K562 (cell line): Measurements from ENCODE around the gene LMOD1. TPM values are rescaled to one million over a fixed set of nuclear protein-coding genes. Genes with fewer than 3 reads are reported as not detected.
A peak's percentile ranks its signal among the peaks of the same experiment; 100 is the strongest.

Source experiments
- BCLAF1 ChIP-seq, 2 experiments: fragments of 450-650 bp in 1 of 2; IDR thresholded peaks; 2 replicates each; pipeline ENCODE4 v1.6.1; 2011 to 2017; ENCODE audit warnings: low read depth in 2 of 2, antibody characterized with exemption in 1 of 2, borderline replicate concordance in 1 of 2, low read length in 1 of 2, mild to moderate bottlenecking in 1 of 2, mixed read lengths in 1 of 2; ENCODE audit not compliant: control insufficient read depth in 1 of 2
- ETS2 ChIP-seq: IDR thresholded peaks from 2 replicates; pipeline ENCODE4 v1.6.1; 2016; ENCODE audit warnings: borderline replicate concordance, missing genetic modification characterization, mild to moderate bottlenecking, moderate library complexity, missing compliant biosample characterization; ENCODE audit not compliant: poor library complexity, severe bottlenecking
- FOXJ3 ChIP-seq: sonication (generic); formaldehyde crosslinking; IDR thresholded peaks from 2 replicates; pipeline ENCODE4 v1.4.0; 2020; ENCODE audit warnings: mild to moderate bottlenecking, missing genetic modification reagents
- HSF4 ChIP-seq: fragments of 250-450 bp; sonication (Bioruptor Pico); IDR thresholded peaks from 2 replicates; pipeline ENCODE4 v2.1.2; 2022; ENCODE audit warnings: mild to moderate bottlenecking, moderate library complexity, borderline replicate concordance
- IFI16 ChIP-seq: fragments of 250-450 bp; sonication (Bioruptor Pico); IDR thresholded peaks from 2 replicates; pipeline ENCODE4 v2.1.2; 2022; ENCODE audit warnings: mild to moderate bottlenecking, inconsistent platforms
- KAT2B ChIP-seq: IDR thresholded peaks from one replicate; pipeline ENCODE4 v1.6.1; 2012; ENCODE audit warnings: low read depth, mild to moderate bottlenecking, control low read depth, inconsistent platforms, low read length, moderate library complexity
- L3MBTL2 ChIP-seq: fragments of 450-650 bp; IDR thresholded peaks from 2 replicates; pipeline ENCODE4 v1.6.1; 2016; ENCODE audit warnings: mild to moderate bottlenecking, moderate library complexity
- MED1 ChIP-seq: sonication (generic); formaldehyde crosslinking; IDR thresholded peaks from 2 replicates; pipeline ENCODE4 v1.8.1; 2023; ENCODE audit warnings: missing genetic modification reagents, borderline replicate concordance
- NFIX ChIP-seq: fragments of 250-450 bp; sonication (Bioruptor Pico); IDR thresholded peaks from 2 replicates; pipeline ENCODE4 v1.4.0; 2020; ENCODE audit warnings: low read depth, mild to moderate bottlenecking, moderate library complexity
- PTBP1 ChIP-seq: fragments of 200-400 bp; formaldehyde crosslinking; IDR thresholded peaks from 2 replicates; pipeline ENCODE4 v1.6.1; 2017; ENCODE audit warnings: low read depth, low read length
- SMARCA5 ChIP-seq: fragments of 450-650 bp; IDR thresholded peaks from 2 replicates; pipeline ENCODE4 v1.6.1; 2016
- SRSF1 ChIP-seq: fragments of 200-400 bp; formaldehyde crosslinking; IDR thresholded peaks from 2 replicates; pipeline ENCODE4 v1.6.1; 2017; ENCODE audit warnings: mild to moderate bottlenecking, low read depth, low read length, moderate library complexity
- XRCC3 ChIP-seq: fragments of 450-650 bp; IDR thresholded peaks from 2 replicates; pipeline ENCODE4 v1.6.1; 2017; ENCODE audit warnings: mild to moderate bottlenecking, moderate library complexity
- ZFP1 ChIP-seq: fragments of 450-650 bp; formaldehyde crosslinking; IDR thresholded peaks from 2 replicates; pipeline ENCODE4 v1.4.0; 2020; ENCODE audit warnings: mild to moderate bottlenecking, mixed read lengths
- ZNF121 ChIP-seq: sonication (generic); formaldehyde crosslinking; conservative IDR thresholded peaks from 2 replicates; pipeline ENCODE4 v1.8.0; 2022; ENCODE audit warnings: missing genetic modification reagents
- ZNF395 ChIP-seq: fragments of 200-800 bp; sonication (Bioruptor generic); IDR thresholded peaks from 2 replicates; pipeline ENCODE4 v1.6.1; 2017; ENCODE audit warnings: missing genetic modification characterization, missing compliant biosample characterization
- ZNF764 ChIP-seq: fragments of 250-450 bp; sonication (Bioruptor Pico); IDR thresholded peaks from 2 replicates; pipeline ENCODE4 v1.4.0; 2020; ENCODE audit warnings: low read depth, mild to moderate bottlenecking, moderate library complexity
- polyA plus RNA-seq, 8 experiments: library from polyadenylated mRNA; depleted of rRNA in 4 of 8; stranded (reverse) in 5 of 8; unstranded in 3 of 8; fragments of >200 nt; fragmentation: Nextera tagmentation in 2 of 8; fragmentation: Illumina TruSeq in 1 of 8; extraction: Ambion mirVana in 2 of 8; extraction: Trizol in 1 of 8; gene quantifications; 2 replicates each; pipeline versions ENCODE4 v1.2.1 to v1.2.3, GENCODE V29; 2011 to 2014; ENCODE audit warnings: inconsistent platforms in 1 of 8, missing spikeins in 1 of 8
- total RNA-seq, 7 experiments: library from RNA; depleted of rRNA in 6 of 7; stranded (reverse); fragments of >200 nt in 6 of 7; fragmentation: Illumina TruSeq in 2 of 7; extraction: Trizol in 2 of 7; gene quantifications; 2 replicates each; pipeline versions ENCODE4 v1.2.1 to v1.2.3, GENCODE V29; 2011 to 2021; ENCODE audit warnings: low replicate concordance in 1 of 7
- TF ChIP-seq, protein P1 (sequence below): conservative IDR thresholded peaks from 2 replicates; pipeline ENCODE4 v1.6.1; 2011; ENCODE audit warnings: low read depth, mild to moderate bottlenecking, low read length; ENCODE audit not compliant: control insufficient read depth
- TF ChIP-seq, protein P2 (sequence below), 2 experiments: fragments of 450-650 bp; conservative IDR thresholded peaks; 2 replicates each; pipeline ENCODE4 v1.6.1; 2017; ENCODE audit warnings: mild to moderate bottlenecking in 2 of 2, moderate library complexity in 2 of 2
- TF ChIP-seq, protein P3 (sequence below): fragments of 450-650 bp; formaldehyde crosslinking; IDR thresholded peaks from 2 replicates; pipeline ENCODE4 v1.4.0; 2022; ENCODE audit warnings: missing genetic modification characterization

Gene LMOD1
- total and polyA plus RNA-seq, 9 of the 15 experiments (the other 6 are each of a cell fraction or from before 2014, with no cell fraction given) = 0.03 to 0.54 (median 0.38) TPM; not detected in 1

GRCh38 chr1:201916649-201917249 is 29.6 kb downstream of the LMOD1 start (continued):
- TF ChIP-seq ZNF395 = no peak
- no peak for TF ChIP-seq KAT2B
- no peak for TF ChIP-seq IFI16 (CRISPR knock-in tag)
- TF ChIP-seq ZFP1 (CRISPR knock-in tag) = no peak
- TF ChIP-seq PTBP1 = no peak
- TF ChIP-seq XRCC3 = no peak
- TF ChIP-seq, protein P1, sequence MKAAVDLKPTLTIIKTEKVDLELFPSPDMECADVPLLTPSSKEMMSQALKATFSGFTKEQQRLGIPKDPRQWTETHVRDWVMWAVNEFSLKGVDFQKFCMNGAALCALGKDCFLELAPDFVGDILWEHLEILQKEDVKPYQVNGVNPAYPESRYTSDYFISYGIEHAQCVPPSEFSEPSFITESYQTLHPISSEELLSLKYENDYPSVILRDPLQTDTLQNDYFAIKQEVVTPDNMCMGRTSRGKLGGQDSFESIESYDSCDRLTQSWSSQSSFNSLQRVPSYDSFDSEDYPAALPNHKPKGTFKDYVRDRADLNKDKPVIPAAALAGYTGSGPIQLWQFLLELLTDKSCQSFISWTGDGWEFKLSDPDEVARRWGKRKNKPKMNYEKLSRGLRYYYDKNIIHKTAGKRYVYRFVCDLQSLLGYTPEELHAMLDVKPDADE = no peak
- no peak for TF ChIP-seq BCLAF1 (IDR thresholded peaks at IDR 0.05; ENCODE audit: borderline replicate concordance in 1 of 2, control insufficient read depth in 1 of 2, low read depth in 2 of 2, low read length in 1 of 2)
- no peak for TF ChIP-seq SRSF1
- TF ChIP-seq, protein P2, sequence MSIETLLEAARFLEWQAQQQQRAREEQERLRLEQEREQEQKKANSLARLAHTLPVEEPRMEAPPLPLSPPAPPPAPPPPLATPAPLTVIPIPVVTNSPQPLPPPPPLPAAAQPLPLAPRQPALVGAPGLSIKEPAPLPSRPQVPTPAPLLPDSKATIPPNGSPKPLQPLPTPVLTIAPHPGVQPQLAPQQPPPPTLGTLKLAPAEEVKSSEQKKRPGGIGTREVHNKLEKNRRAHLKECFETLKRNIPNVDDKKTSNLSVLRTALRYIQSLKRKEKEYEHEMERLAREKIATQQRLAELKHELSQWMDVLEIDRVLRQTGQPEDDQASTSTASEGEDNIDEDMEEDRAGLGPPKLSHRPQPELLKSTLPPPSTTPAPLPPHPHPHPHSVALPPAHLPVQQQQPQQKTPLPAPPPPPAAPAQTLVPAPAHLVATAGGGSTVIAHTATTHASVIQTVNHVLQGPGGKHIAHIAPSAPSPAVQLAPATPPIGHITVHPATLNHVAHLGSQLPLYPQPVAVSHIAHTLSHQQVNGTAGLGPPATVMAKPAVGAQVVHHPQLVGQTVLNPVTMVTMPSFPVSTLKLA (conservative IDR thresholded peaks at IDR 0.05) = no peak
- peak; percentile 48; the same call in 1 of the 2 replicates for TF ChIP-seq NFIX (CRISPR knock-in tag)
- no peak for TF ChIP-seq MED1 (CRISPR knock-in tag)
- TF ChIP-seq HSF4 (CRISPR knock-in tag) = no peak
- TF ChIP-seq SMARCA5 = peak; percentile 17; the same call in 1 of the 2 replicates
- no peak for TF ChIP-seq ETS2 (tag)
- TF ChIP-seq FOXJ3 (CRISPR knock-in tag) = no peak
- TF ChIP-seq, protein P3, sequence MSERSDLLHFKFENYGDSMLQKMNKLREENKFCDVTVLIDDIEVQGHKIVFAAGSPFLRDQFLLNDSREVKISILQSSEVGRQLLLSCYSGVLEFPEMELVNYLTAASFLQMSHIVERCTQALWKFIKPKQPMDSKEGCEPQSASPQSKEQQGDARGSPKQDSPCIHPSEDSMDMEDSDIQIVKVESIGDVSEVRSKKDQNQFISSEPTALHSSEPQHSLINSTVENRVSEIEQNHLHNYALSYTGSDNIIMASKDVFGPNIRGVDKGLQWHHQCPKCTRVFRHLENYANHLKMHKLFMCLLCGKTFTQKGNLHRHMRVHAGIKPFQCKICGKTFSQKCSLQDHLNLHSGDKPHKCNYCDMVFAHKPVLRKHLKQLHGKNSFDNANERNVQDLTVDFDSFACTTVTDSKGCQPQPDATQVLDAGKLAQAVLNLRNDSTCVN = no peak
- no peak for TF ChIP-seq ZNF121 (CRISPR knock-in tag)
- TF ChIP-seq ZNF764 (CRISPR knock-in tag) = no peak
- 0 out of 2 replicates have a peak, but pooled peaks have one; percentile 23 for TF ChIP-seq L3MBTL2
